ENCODE results near the gene PROK1. TPM values are rescaled to one million over a fixed set of nuclear protein-coding genes. Genes with fewer than 3 reads are reported as not detected.

Gene PROK1
- polyA plus RNA-seq, 2 of the 4 experiments (the other 2 are of a cell fraction) = not detected

- ATAC-seq (no peak), DNase-seq (ENCODE audit: low read depth in 1 of 2, low spot score in 1 of 2) (no peak), FAIRE-seq (no peak)
- CTCF ChIA-PET = interaction anchor here (1.1 to 1.7 kb wide), 2 partner anchors 9 to 93 kb away, joined by 4 to 7 read pairs; no protein-coding TSS in a partner anchor
- WGBS (ENCODE audit: missing lambda C conversion rate) = 11% methylated on average over 3 of the region's 3 CpGs
- H3K4me2 ChIP-seq = no peak overlapping the region
- POLR2A ChIA-PET = no interaction called here
- no peak overlapping the region for H3K4me3 ChIP-seq
- no peaks in the 10 kb centered on the region for H3K4me1 ChIP-seq
- H3K9me3 ChIP-seq = no peaks in the 10 kb centered on the region
- H3K27ac ChIP-seq = no peak overlapping the region
- TF ChIP-seq RNF2 (IDR thresholded peaks at IDR 0.05; ENCODE audit: borderline replicate concordance, low read depth) (no peak), EHMT2 (IDR thresholded peaks at IDR 0.05; ENCODE audit: low read depth) (no peak), E2F6 (IDR thresholded peaks at IDR 0.05; ENCODE audit: borderline replicate concordance, low read depth) (no peak), HMGXB4 (CRISPR knock-in tag; IDR thresholded peaks at IDR 0.05; ENCODE audit: borderline replicate concordance) (no peak), MYC (IDR thresholded peaks at IDR 0.05; ENCODE audit: borderline replicate concordance, low read length) (no peak), HOXB13 (CRISPR knock-in tag; IDR thresholded peaks at IDR 0.05; ENCODE audit: low read depth) (no peak), PBX3 (IDR thresholded peaks at IDR 0.05) (no peak), TFCP2L1 (CRISPR knock-in tag; IDR thresholded peaks at IDR 0.05) (no peak), CEBPB (IDR thresholded peaks at IDR 0.05) (no peak), RFX5 (IDR thresholded peaks at IDR 0.05) (no peak), HEYL (CRISPR knock-in tag; IDR thresholded peaks at IDR 0.05) (no peak), HOXA7 (CRISPR knock-in tag; IDR thresholded peaks at IDR 0.05) (no peak), TP53 (CRISPR knock-in tag; IDR thresholded peaks at IDR 0.05) (no peak), FOSL2 (IDR thresholded peaks at IDR 0.05) (no peak), FOSL2 (CRISPR knock-in tag; IDR thresholded peaks at IDR 0.05) (no peak), ZFP36 (IDR thresholded peaks at IDR 0.05; ENCODE audit: borderline replicate concordance, partially characterized antibody) (no peak), NPAS2 (CRISPR knock-in tag; IDR thresholded peaks at IDR 0.05; ENCODE audit: borderline replicate concordance) (no peak)
Measured at GRCh38 chr1:110505596-110505995, 54.6 kb downstream of the PROK1 start.

- no peak overlapping the region for H3K4me3 ChIP-seq
- no peak for FAIRE-seq
- ATAC-seq = no peak
- ChIA-PET POLR2A (no interaction called here), CTCF (no interaction called here)
- no peaks in the 10 kb centered on the region for H3K9me3 ChIP-seq
- no peak for DNase-seq (ENCODE audit: low read depth in 1 of 2, low spot score in 1 of 2)
- TF ChIP-seq RNF2 (IDR thresholded peaks at IDR 0.05; ENCODE audit: borderline replicate concordance, low read depth) (no peak), JUN (IDR thresholded peaks at IDR 0.05) (no peak), FOSB (CRISPR knock-in tag; IDR thresholded peaks at IDR 0.05) (no peak), ATOH8 (CRISPR knock-in tag; IDR thresholded peaks at IDR 0.05; ENCODE audit: low read depth) (no peak), MAZ (IDR thresholded peaks at IDR 0.05; ENCODE audit: borderline replicate concordance, low read depth, low read length) (no peak), BCL3 (IDR thresholded peaks at IDR 0.05) (no peak), HEYL (CRISPR knock-in tag; IDR thresholded peaks at IDR 0.05) (no peak), ELK1 (IDR thresholded peaks at IDR 0.05; ENCODE audit: low read depth, low read length) (no peak), EP300 (IDR thresholded peaks at IDR 0.05) (no peak), KDM1A (IDR thresholded peaks at IDR 0.05; ENCODE audit: low read depth) (no peak), NPAS2 (CRISPR knock-in tag; IDR thresholded peaks at IDR 0.05; ENCODE audit: borderline replicate concordance) (no peak), POLR2AphosphoS2 (conservative IDR thresholded peaks at IDR 0.05; ENCODE audit: low read length) (no peak), RAD21 (conservative IDR thresholded peaks at IDR 0.05 in 1 of 2, IDR thresholded peaks at IDR 0.05 in 1 of 2) (no peak), MAX (IDR thresholded peaks at IDR 0.05) (no peak), HDAC2 (IDR thresholded peaks at IDR 0.05) (no peak)
- H3K4me2 ChIP-seq = no peak overlapping the region
- H3K27ac ChIP-seq = no peak overlapping the region
- WGBS (ENCODE audit: missing lambda C conversion rate) = 60% methylated on average over 4 of the region's 4 CpGs
- no peaks in the 10 kb centered on the region for H3K4me1 ChIP-seq
Measured at GRCh38 chr1:110506541-110506940, 55.6 kb downstream of the PROK1 start.
